K562 (cell line): ENCODE results near the gene ANXA2. TPM values are rescaled to one million over a fixed set of nuclear protein-coding genes. Genes with fewer than 3 reads are reported as not detected.
A peak's percentile ranks its signal among the peaks of the same experiment; 100 is the strongest.

ENCODE experiments used
- ARID1B ChIP-seq: fragments of 450-650 bp; IDR thresholded peaks from 2 replicates; pipeline ENCODE4 v1.6.1; 2016; ENCODE audit warnings: antibody characterized with exemption, mild to moderate bottlenecking, inconsistent platforms
- ATF7 ChIP-seq: fragments of 450-650 bp; IDR thresholded peaks from 2 replicates; pipeline ENCODE4 v1.7.1; 2014; ENCODE audit warnings: mild to moderate bottlenecking, moderate library complexity
- CEBPB ChIP-seq: fragments of 450-650 bp; IDR thresholded peaks from 2 replicates; pipeline ENCODE4 v1.6.1; 2016; ENCODE audit warnings: missing genetic modification characterization, missing compliant biosample characterization
- CEBPG ChIP-seq, 3 experiments: fragments of 200-800 bp in 1 of 3; sonication (Bioruptor generic) in 1 of 3; sonication (generic) in 1 of 3; formaldehyde crosslinking in 1 of 3; IDR thresholded peaks in 2 of 3; conservative IDR thresholded peaks in 1 of 3; 2 replicates each; pipeline versions ENCODE4 v1.6.1 to v1.8.0; 2016 to 2022; ENCODE audit warnings: missing compliant biosample characterization in 2 of 3, missing genetic modification characterization in 2 of 3, mild to moderate bottlenecking in 1 of 3, missing genetic modification reagents in 1 of 3
- FOSL1 ChIP-seq: fragments of 200-800 bp; sonication (Bioruptor generic); conservative IDR thresholded peaks from 2 replicates; pipeline ENCODE4 v1.6.1; 2016; ENCODE audit warnings: missing genetic modification characterization, missing compliant biosample characterization
- GTF2A2 ChIP-seq: IDR thresholded peaks from 2 replicates; pipeline ENCODE4 v1.6.1; 2016; ENCODE audit warnings: mild to moderate bottlenecking, missing genetic modification characterization, missing compliant biosample characterization
- JUN ChIP-seq, 2 experiments: sonication (generic) in 1 of 2; formaldehyde crosslinking in 1 of 2; IDR thresholded peaks; 2 replicates each; pipeline versions ENCODE4 v1.6.1 to v1.8.0; 2012 to 2022; ENCODE audit warnings: borderline replicate concordance in 2 of 2, mild to moderate bottlenecking in 2 of 2, improper control_type of control experiment in 1 of 2, low read depth in 1 of 2, low read length in 1 of 2, missing genetic modification reagents in 1 of 2
- JUND ChIP-seq, 2 experiments: IDR thresholded peaks; 2 replicates in 1 of 2; 3 replicates in 1 of 2; pipeline ENCODE4 v1.6.1; 2011; ENCODE audit warnings: borderline replicate concordance in 2 of 2, low read depth in 2 of 2, low read length in 2 of 2, improper control_type of control experiment in 1 of 2, missing biosample characterization in 1 of 2, missing genetic modification characterization in 1 of 2, missing genetic modification reagents in 1 of 2
- NR2C1 ChIP-seq, 2 experiments: fragments of 450-650 bp; IDR thresholded peaks; 2 replicates each; pipeline ENCODE4 v1.6.1; 2017; ENCODE audit warnings: mild to moderate bottlenecking in 2 of 2, antibody characterized with exemption in 1 of 2, inconsistent platforms in 1 of 2, missing compliant biosample characterization in 1 of 2, missing genetic modification characterization in 1 of 2
- PML ChIP-seq: IDR thresholded peaks from 2 replicates; pipeline ENCODE4 v1.6.1; 2012; ENCODE audit warnings: low read length, inconsistent platforms
- TARDBP ChIP-seq: fragments of 450-650 bp; IDR thresholded peaks from 2 replicates; pipeline ENCODE4 v1.6.1; 2016
- ZFP1 ChIP-seq: fragments of 450-650 bp; formaldehyde crosslinking; IDR thresholded peaks from 2 replicates; pipeline ENCODE4 v1.4.0; 2020; ENCODE audit warnings: mild to moderate bottlenecking, mixed read lengths
- ZFP36 ChIP-seq: fragments of 150-350 bp; IDR thresholded peaks from 2 replicates; pipeline ENCODE4 v1.6.1; 2018; ENCODE audit warnings: low read length, low read depth; ENCODE audit not compliant: partially characterized antibody
- ZNF41 ChIP-seq: fragments of 250-450 bp; sonication (Bioruptor Pico); conservative IDR thresholded peaks from 2 replicates; pipeline ENCODE4 v1.4.0; 2020; ENCODE audit warnings: mild to moderate bottlenecking
- ZNF445 ChIP-seq: fragments of 250-450 bp; sonication (Bioruptor Pico); IDR thresholded peaks from 2 replicates; pipeline ENCODE4 v1.4.0; 2020; ENCODE audit warnings: low read depth, mild to moderate bottlenecking, moderate library complexity
- ZNF589 ChIP-seq: fragments of 200-800 bp; sonication (Bioruptor generic); IDR thresholded peaks from 2 replicates; pipeline ENCODE4 v1.6.1; 2016; ENCODE audit warnings: low read depth, missing genetic modification characterization, missing compliant biosample characterization
- polyA plus RNA-seq, 8 experiments: library from polyadenylated mRNA; depleted of rRNA in 4 of 8; stranded (reverse) in 5 of 8; unstranded in 3 of 8; fragments of >200 nt; fragmentation: Nextera tagmentation in 2 of 8; fragmentation: Illumina TruSeq in 1 of 8; extraction: Ambion mirVana in 2 of 8; extraction: Trizol in 1 of 8; gene quantifications; 2 replicates each; pipeline versions ENCODE4 v1.2.1 to v1.2.3, GENCODE V29; 2011 to 2014; ENCODE audit warnings: inconsistent platforms in 1 of 8, missing spikeins in 1 of 8
- total RNA-seq, 7 experiments: library from RNA; depleted of rRNA in 6 of 7; stranded (reverse); fragments of >200 nt in 6 of 7; fragmentation: Illumina TruSeq in 2 of 7; extraction: Trizol in 2 of 7; gene quantifications; 2 replicates each; pipeline versions ENCODE4 v1.2.1 to v1.2.3, GENCODE V29; 2011 to 2021; ENCODE audit warnings: low replicate concordance in 1 of 7
- TF ChIP-seq, protein P1 (sequence below), 2 experiments: IDR thresholded peaks in 1 of 2; conservative IDR thresholded peaks in 1 of 2; 2 replicates each; pipeline ENCODE4 v1.6.1; 2016; ENCODE audit warnings: low read depth in 2 of 2, mild to moderate bottlenecking in 1 of 2, missing compliant biosample characterization in 1 of 2, missing genetic modification characterization in 1 of 2, moderate library complexity in 1 of 2
- TF ChIP-seq, protein P2 (sequence below), 2 experiments: fragments of 250-450 bp in 1 of 2; fragments of 450-650 bp in 1 of 2; sonication (Bioruptor Pico) in 1 of 2; IDR thresholded peaks; 2 replicates each; pipeline versions ENCODE4 v1.6.1 to v1.8.0; 2016 to 2021; ENCODE audit warnings: mild to moderate bottlenecking in 2 of 2, moderate library complexity in 2 of 2, missing compliant biosample characterization in 1 of 2, missing genetic modification characterization in 1 of 2
- TF ChIP-seq, protein P3 (sequence below), 2 experiments: fragments of 450-650 bp; IDR thresholded peaks; 2 replicates each; pipeline ENCODE4 v1.6.1; 2016

The ANXA2 gene
- total and polyA plus RNA-seq, 9 of the 15 experiments (the other 6 are each of a cell fraction or from before 2014, with no cell fraction given), result 301 to 1,102 (median 452) TPM

DNA sequence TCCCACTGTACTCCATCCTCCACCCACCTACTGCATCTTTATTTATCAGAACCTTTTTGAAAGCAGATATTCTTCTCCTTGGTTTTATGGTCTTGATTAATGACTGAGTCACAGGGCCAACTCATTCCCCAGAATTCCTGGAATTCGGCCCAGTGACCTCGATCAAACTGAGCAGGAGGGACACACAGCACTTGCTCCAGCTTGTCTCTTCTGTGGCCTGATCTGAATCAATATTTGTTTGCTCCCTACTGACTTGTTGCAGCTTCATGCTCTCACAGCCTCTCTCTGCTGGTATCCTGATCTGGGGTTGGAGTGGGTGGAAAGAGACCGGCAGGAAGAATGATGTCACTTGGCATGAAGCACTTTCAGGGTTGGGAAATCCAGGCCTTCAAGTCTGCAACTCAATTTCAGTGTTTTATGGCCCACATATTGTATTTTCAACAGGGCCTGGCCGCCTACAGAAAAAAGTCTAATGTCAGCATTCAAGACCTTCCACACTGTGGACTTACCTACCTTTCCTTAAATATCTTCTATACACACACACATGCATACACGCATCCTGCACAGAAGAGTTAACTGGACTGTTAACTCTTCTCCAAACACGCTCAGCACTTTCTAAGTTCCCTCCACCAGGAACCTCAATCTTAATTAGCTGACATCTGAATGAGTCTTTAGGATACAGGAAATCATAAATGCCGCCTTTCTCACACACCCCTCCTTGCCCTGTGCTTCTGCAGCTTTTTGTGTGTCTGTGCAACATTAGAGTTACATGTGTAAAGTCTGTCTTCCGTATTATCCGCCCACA lies 4.6 kb downstream of the ANXA2 start (continued):
- TF ChIP-seq FOSL1 (tag), result peak; percentile 76
- TF ChIP-seq JUND (IDR thresholded peaks at IDR 0.05; ENCODE audit: borderline replicate concordance, low read depth, low read length), result peak; percentile 59
- peak; percentile 47; the same call in 1 of the 3 replicates for TF ChIP-seq JUND (tag; IDR thresholded peaks at IDR 0.05; ENCODE audit: borderline replicate concordance, low read depth, low read length)
- TF ChIP-seq ZNF41, result no peak
- no peak for TF ChIP-seq CEBPG (CRISPR knock-in tag; IDR thresholded peaks at IDR 0.05)
- TF ChIP-seq CEBPG (tag; conservative IDR thresholded peaks at IDR 0.05 in 1 of 2, IDR thresholded peaks at IDR 0.05 in 1 of 2), result peak; percentile 77 to 80
- TF ChIP-seq ZFP36, result peak; percentile 9
- TF ChIP-seq ARID1B, result no peak
- TF ChIP-seq, protein P1, sequence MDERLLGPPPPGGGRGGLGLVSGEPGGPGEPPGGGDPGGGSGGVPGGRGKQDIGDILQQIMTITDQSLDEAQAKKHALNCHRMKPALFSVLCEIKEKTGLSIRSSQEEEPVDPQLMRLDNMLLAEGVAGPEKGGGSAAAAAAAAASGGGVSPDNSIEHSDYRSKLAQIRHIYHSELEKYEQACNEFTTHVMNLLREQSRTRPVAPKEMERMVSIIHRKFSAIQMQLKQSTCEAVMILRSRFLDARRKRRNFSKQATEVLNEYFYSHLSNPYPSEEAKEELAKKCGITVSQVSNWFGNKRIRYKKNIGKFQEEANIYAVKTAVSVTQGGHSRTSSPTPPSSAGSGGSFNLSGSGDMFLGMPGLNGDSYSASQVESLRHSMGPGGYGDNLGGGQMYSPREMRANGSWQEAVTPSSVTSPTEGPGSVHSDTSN (CRISPR knock-in tag; IDR thresholded peaks at IDR 0.05; ENCODE audit: low read depth), result no peak
- TF ChIP-seq, protein P1 (tag; conservative IDR thresholded peaks at IDR 0.05; ENCODE audit: low read depth), result 0 out of 2 replicates have a peak, but pooled peaks have one; percentile 15
- TF ChIP-seq GTF2A2 (tag), result no peak
- TF ChIP-seq CEBPB, result peak; percentile 47
- TF ChIP-seq, protein P2, sequence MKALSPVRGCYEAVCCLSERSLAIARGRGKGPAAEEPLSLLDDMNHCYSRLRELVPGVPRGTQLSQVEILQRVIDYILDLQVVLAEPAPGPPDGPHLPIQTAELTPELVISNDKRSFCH (CRISPR knock-in tag; IDR thresholded peaks at IDR 0.05), result no peak
- TF ChIP-seq, protein P2 (tag; IDR thresholded peaks at IDR 0.05), result no peak
- TF ChIP-seq TARDBP, result no peak
- peak; percentile 55; the same call in 1 of the 2 replicates for TF ChIP-seq ATF7
- no peak for TF ChIP-seq NR2C1 (IDR thresholded peaks at IDR 0.05)
- no peak for TF ChIP-seq NR2C1 (tag; IDR thresholded peaks at IDR 0.05)
- TF ChIP-seq, protein P3, sequence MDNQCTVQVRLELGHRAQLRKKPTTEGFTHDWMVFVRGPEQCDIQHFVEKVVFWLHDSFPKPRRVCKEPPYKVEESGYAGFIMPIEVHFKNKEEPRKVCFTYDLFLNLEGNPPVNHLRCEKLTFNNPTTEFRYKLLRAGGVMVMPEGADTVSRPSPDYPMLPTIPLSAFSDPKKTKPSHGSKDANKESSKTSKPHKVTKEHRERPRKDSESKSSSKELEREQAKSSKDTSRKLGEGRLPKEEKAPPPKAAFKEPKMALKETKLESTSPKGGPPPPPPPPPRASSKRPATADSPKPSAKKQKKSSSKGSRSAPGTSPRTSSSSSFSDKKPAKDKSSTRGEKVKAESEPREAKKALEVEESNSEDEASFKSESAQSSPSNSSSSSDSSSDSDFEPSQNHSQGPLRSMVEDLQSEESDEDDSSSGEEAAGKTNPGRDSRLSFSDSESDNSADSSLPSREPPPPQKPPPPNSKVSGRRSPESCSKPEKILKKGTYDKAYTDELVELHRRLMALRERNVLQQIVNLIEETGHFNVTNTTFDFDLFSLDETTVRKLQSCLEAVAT (IDR thresholded peaks at IDR 0.05), result no peak
- 0 out of 2 replicates have a peak, but pooled peaks have one; percentile 44 for TF ChIP-seq PML
- peak; percentile 60 for TF ChIP-seq JUN (IDR thresholded peaks at IDR 0.05; ENCODE audit: borderline replicate concordance, low read depth, low read length)
- TF ChIP-seq JUN (CRISPR knock-in tag; IDR thresholded peaks at IDR 0.05; ENCODE audit: borderline replicate concordance), result no peak
- no peak for TF ChIP-seq ZNF589 (CRISPR knock-in tag)
- TF ChIP-seq ZFP1 (CRISPR knock-in tag), result no peak
- no peak for TF ChIP-seq ZNF445 (CRISPR knock-in tag)
